Right atrium auricular region (tissue), 2 donors: Measurements from ENCODE around the gene GABRQ. TPM values are rescaled to one million over a fixed set of nuclear protein-coding genes. Genes with fewer than 3 reads are reported as not detected.
"Not testable (repeated sequence)": the region's sequence is repeated elsewhere in the genome, so short reads cannot be mapped to it uniquely, and the experiment has no call there.

Source experiments
- DNase-seq: peaks from one replicate; pipeline ENCODE4 v3.0.0-alpha.2; 2019; ENCODE audit warnings: low spot score
- H3K27ac ChIP-seq, 2 donors: fragments of 200-600 bp; sonication (generic); 1 replicate in 1 of 2; 2 replicates in 1 of 2; pipeline ENCODE4 v1.5.1; 2016 to 2019
- H3K27me3 ChIP-seq, 2 donors: fragments of 200-600 bp; sonication (generic); one replicate each; pipeline versions ENCODE4 v1.5.1 to v1.6.0; 2017 to 2019
- H3K36me3 ChIP-seq: fragments of 200-600 bp; sonication (generic); one replicate; pipeline ENCODE4 v1.5.1; 2016
- H3K4me1 ChIP-seq, 2 donors: fragments of 200-600 bp; sonication (generic); one replicate each; pipeline versions ENCODE4 v1.5.1 to v1.6.0; 2017 to 2019
- H3K4me3 ChIP-seq, 2 donors: fragments of 200-600 bp; sonication (generic); 1 replicate in 1 of 2; 2 replicates in 1 of 2; pipeline ENCODE4 v1.5.1; 2017 to 2019; ENCODE audit warnings: mild to moderate bottlenecking in 1 of 2, moderate library complexity in 1 of 2
- H3K9me3 ChIP-seq, 2 donors: fragments of 200-600 bp; sonication (generic); one replicate each; pipeline ENCODE4 v1.5.1; 2019
- CTCF ChIP-seq, 2 donors: fragments of 200-600 bp; sonication (generic); IDR thresholded peaks; one replicate each; pipeline ENCODE4 v1.5.1; 2019; ENCODE audit warnings: antibody characterized with exemption in 2 of 2
- total RNA-seq, 2 donors: library from RNA; depleted of rRNA; stranded (reverse); fragments of >200 nt; gene quantifications; one replicate each; pipeline ENCODE4 v1.1.0, GENCODE V29; 2016

GABRQ gene
- total RNA-seq, 2 donors from 2014 or later, result 0.04 TPM; not detected in 1

- H3K27ac ChIP-seq, result no peak overlapping the region
- H3K36me3 ChIP-seq, result no peaks in the 10 kb centered on the region
- H3K9me3 ChIP-seq, result peaks cover 0 to 32% of the 10 kb centered on the region in 2 donors
- no peak for TF ChIP-seq CTCF (IDR thresholded peaks at IDR 0.05)
- no peak overlapping the region for H3K4me3 ChIP-seq
- DNase-seq, result no peak
- no peaks in the 10 kb centered on the region for H3K4me1 ChIP-seq
- no peaks in the 10 kb centered on the region for H3K27me3 ChIP-seq
Observed at GRCh38 chrX:152663086-152663485, 25.4 kb downstream of the GABRQ start.

GRCh38 chrX:152674135-152674534 is 36.4 kb downstream of the GABRQ start:
- H3K4me3 ChIP-seq, result no peak overlapping the region
- no peak for DNase-seq
- no peaks in the 10 kb centered on the region for H3K36me3 ChIP-seq
- H3K27me3 ChIP-seq, result no peaks in the 10 kb centered on the region
- no peak overlapping the region for H3K27ac ChIP-seq
- H3K9me3 ChIP-seq, result no peaks in the 10 kb centered on the region
- no peak for TF ChIP-seq CTCF (IDR thresholded peaks at IDR 0.05)
- H3K4me1 ChIP-seq, result no peaks in the 10 kb centered on the region

GRCh38 chrX:152674652-152675051 is 37.0 kb downstream of the GABRQ start:
- H3K9me3 ChIP-seq, H3K27me3 ChIP-seq, H3K36me3 ChIP-seq, H3K4me3 ChIP-seq, DNase-seq, H3K27ac ChIP-seq, H3K4me1 ChIP-seq: not testable (repeated sequence)

- DNase-seq, H3K4me1 ChIP-seq, H3K4me3 ChIP-seq, H3K9me3 ChIP-seq, H3K27me3 ChIP-seq, H3K27ac ChIP-seq, H3K36me3 ChIP-seq: not testable (repeated sequence)
Observed at GRCh38 chrX:152681012-152681411, 43.3 kb downstream of the GABRQ start.

- not testable (repeated sequence) for H3K4me1 ChIP-seq, H3K9me3 ChIP-seq, DNase-seq, H3K27me3 ChIP-seq, H3K36me3 ChIP-seq, H3K4me3 ChIP-seq, H3K27ac ChIP-seq
Observed at GRCh38 chrX:152697952-152698931, 60.5 kb downstream of the GABRQ start, which contains the start of gene MAGEA3. MAGEA3 (plus strand) TSS chrX:152698794; CDS start chrX:152700833, 2,039 bp downstream.

GRCh38 chrX:152700390-152700789 is 62.7 kb downstream of the GABRQ start:
- not testable (repeated sequence) for H3K27ac ChIP-seq, H3K9me3 ChIP-seq, H3K27me3 ChIP-seq, H3K4me1 ChIP-seq, H3K36me3 ChIP-seq, H3K4me3 ChIP-seq
- peak; percentile 54 for DNase-seq

- not testable (repeated sequence) for H3K4me1 ChIP-seq, DNase-seq, H3K27ac ChIP-seq, H3K36me3 ChIP-seq, H3K27me3 ChIP-seq, H3K9me3 ChIP-seq, H3K4me3 ChIP-seq
Observed at GRCh38 chrX:152706500-152706899, 68.8 kb downstream of the GABRQ start.

Other genes with a start within 250 kb of the GABRQ start
- not detected for gene GABRA3, start 186.6 kb upstream of the GABRQ start, total RNA-seq
- not detected for gene MAGEA3, start 60.9 kb downstream of the GABRQ start, total RNA-seq
- not detected for gene CSAG2, start 71.4 kb downstream of the GABRQ start, total RNA-seq
- gene MAGEA2B, start 76.7 kb downstream of the GABRQ start, total RNA-seq, result not detected
- not detected for gene CSAG1, start 95.8 kb downstream of the GABRQ start, total RNA-seq
- not detected for gene MAGEA12, start 95.9 kb downstream of the GABRQ start, total RNA-seq
- gene MAGEA2, start 115.9 kb downstream of the GABRQ start, total RNA-seq, result not detected
- gene CSAG3, start 121.3 kb downstream of the GABRQ start, total RNA-seq, result not detected
- not detected for gene MAGEA6, start 131.8 kb downstream of the GABRQ start, total RNA-seq
- 10 to 100 TPM; 23.3 to 23.5 TPM for gene CETN2, start 192.9 kb downstream of the GABRQ start, total RNA-seq
- 10 to 100 TPM; 14.1 to 28.1 TPM for gene NSDHL, start 193.2 kb downstream of the GABRQ start, total RNA-seq